Glutamatergic neuron (in vitro differentiated cells): ENCODE data around the gene GSAP. TPM values are rescaled to one million over a fixed set of nuclear protein-coding genes. Genes with fewer than 3 reads are reported as not detected.

Experiments used
- DNase-seq: peaks from one replicate; pipeline ENCODE4 v3.0.0; 2022
- H3K27ac Mint-ChIP-seq: one replicate; pipeline ENCODE4 v1.8.0; 2020; ENCODE audit warnings: mild to moderate bottlenecking, mixed read lengths, inconsistent platforms; ENCODE audit not compliant: unreplicated experiment
- H3K27me3 Mint-ChIP-seq: one replicate; pipeline ENCODE4 v1.8.0; 2020; ENCODE audit warnings: mild to moderate bottlenecking, moderate library complexity, mixed read lengths, inconsistent platforms; ENCODE audit not compliant: unreplicated experiment
- H3K36me3 Mint-ChIP-seq: one replicate; pipeline ENCODE4 v1.8.0; 2020; ENCODE audit warnings: mild to moderate bottlenecking, mixed read lengths, inconsistent platforms; ENCODE audit not compliant: unreplicated experiment
- H3K4me1 Mint-ChIP-seq: one replicate; pipeline ENCODE4 v1.8.0; 2020; ENCODE audit warnings: mild to moderate bottlenecking, low read depth, mixed read lengths, inconsistent platforms; ENCODE audit not compliant: unreplicated experiment
- H3K4me3 Mint-ChIP-seq: one replicate; pipeline ENCODE4 v1.8.0; 2020; ENCODE audit warnings: mild to moderate bottlenecking, mixed read lengths, inconsistent platforms; ENCODE audit not compliant: unreplicated experiment
- H3K9me3 Mint-ChIP-seq: one replicate; pipeline ENCODE4 v1.8.0; 2020; ENCODE audit warnings: mild to moderate bottlenecking, moderate library complexity, mixed read lengths, inconsistent platforms; ENCODE audit not compliant: unreplicated experiment
- CTCF ChIP-seq: fragments of 200-600 bp; sonication (generic); IDR thresholded peaks from one replicate; pipeline ENCODE4 v1.5.0; 2021; ENCODE audit not compliant: partially characterized antibody, unreplicated experiment
- total RNA-seq: library from RNA; stranded (reverse); fragmentation: NEBNext Ultra II Directional; extraction: Animal tissue kit (Norgen Biotek cat#: 25700); gene quantifications from one replicate; pipeline ENCODE4 v1.2.1, GENCODE V29; 2021; ENCODE audit not compliant: unreplicated experiment

The GSAP gene
- total RNA-seq, 1 donor from 2014 or later = 0.76 TPM

GRCh38 chr7:77404641-77405040, 11.5 kb downstream of the GSAP start:
- Mint-ChIP-seq H3K27ac (no peak overlapping the region), H3K9me3 (no peaks in the 10 kb centered on the region), H3K36me3 (no peaks in the 10 kb centered on the region), H3K4me1 (no peaks in the 10 kb centered on the region), H3K4me3 (no peak overlapping the region), H3K27me3 (no peaks in the 10 kb centered on the region)
- no peak for TF ChIP-seq CTCF
- no peak for DNase-seq

- Mint-ChIP-seq H3K36me3 (no peaks in the 10 kb centered on the region), H3K27me3 (no peaks in the 10 kb centered on the region)
Observed at GRCh38 chr7:77403957-77404356, 12.2 kb downstream of the GSAP start.

GRCh38 chr7:77402818-77403217, 13.3 kb downstream of the GSAP start:
- no peaks in the 10 kb centered on the region for H3K9me3 Mint-ChIP-seq
- TF ChIP-seq CTCF = no peak
- no peak overlapping the region for H3K27ac Mint-ChIP-seq
- DNase-seq = no peak
- H3K4me3 Mint-ChIP-seq = no peak overlapping the region
- H3K36me3 Mint-ChIP-seq = no peaks in the 10 kb centered on the region
- H3K4me1 Mint-ChIP-seq = no peaks in the 10 kb centered on the region
- no peaks in the 10 kb centered on the region for H3K27me3 Mint-ChIP-seq

More at GRCh38 chr7:77403957-77404356, 12.2 kb downstream of the GSAP start:
- DNase-seq = no peak
- H3K4me1 Mint-ChIP-seq = no peaks in the 10 kb centered on the region
- no peak for TF ChIP-seq CTCF
- no peak overlapping the region for H3K27ac Mint-ChIP-seq
- no peaks in the 10 kb centered on the region for H3K9me3 Mint-ChIP-seq
- no peak overlapping the region for H3K4me3 Mint-ChIP-seq

GRCh38 chr7:77401002-77401401, 15.1 kb downstream of the GSAP start:
- no peaks in the 10 kb centered on the region for H3K27me3 Mint-ChIP-seq
- no peak for DNase-seq
- no peak for TF ChIP-seq CTCF
- no peak overlapping the region for H3K27ac Mint-ChIP-seq
- no peaks in the 10 kb centered on the region for H3K4me1 Mint-ChIP-seq
- no peak overlapping the region for H3K4me3 Mint-ChIP-seq
- no peaks in the 10 kb centered on the region for H3K9me3 Mint-ChIP-seq
- no peaks in the 10 kb centered on the region for H3K36me3 Mint-ChIP-seq

GRCh38 chr7:77399816-77400215, 16.3 kb downstream of the GSAP start:
- Mint-ChIP-seq H3K9me3 (peaks cover 2% of the 10 kb centered on the region), H3K27ac (no peak overlapping the region), H3K36me3 (no peaks in the 10 kb centered on the region), H3K27me3 (no peaks in the 10 kb centered on the region), H3K4me1 (peaks cover 7% of the 10 kb centered on the region), H3K4me3 (no peak overlapping the region)
- no peak for TF ChIP-seq CTCF
- no peak for DNase-seq
